HepG2 (cell line): ENCODE measurements around the gene TUBB4B. TPM values are rescaled to one million over a fixed set of nuclear protein-coding genes. Genes with fewer than 3 reads are reported as not detected.
A peak's percentile ranks its signal among the peaks of the same experiment; 100 is the strongest.

Experiments used
- ARID3A ChIP-seq: IDR thresholded peaks from 2 replicates; pipeline ENCODE4 v1.6.1; 2012; ENCODE audit warnings: low read depth, low read length, improper control_type of control experiment
- EP300 ChIP-seq, 3 experiments: sonication (generic) in 1 of 3; formaldehyde crosslinking in 1 of 3; IDR thresholded peaks; 2 replicates each; pipeline versions ENCODE4 v1.5.1 to v1.6.1; 2011 to 2020; ENCODE audit warnings: low read depth in 2 of 3, low read length in 2 of 3, borderline replicate concordance in 1 of 3, improper control_type of control experiment in 1 of 3, mild to moderate bottlenecking in 1 of 3, missing genetic modification reagents in 1 of 3, moderate library complexity in 1 of 3
- FOXM1 ChIP-seq: sonication (generic); formaldehyde crosslinking; IDR thresholded peaks from 2 replicates; pipeline ENCODE4 v1.5.0; 2020; ENCODE audit warnings: missing genetic modification reagents
- HOXA9 ChIP-seq: sonication (generic); formaldehyde crosslinking; IDR thresholded peaks from 2 replicates; pipeline ENCODE4 v1.8.1; 2022; ENCODE audit warnings: missing genetic modification reagents, mild to moderate bottlenecking, moderate library complexity, borderline replicate concordance
- KLF13 ChIP-seq: sonication (generic); formaldehyde crosslinking; IDR thresholded peaks from 2 replicates; pipeline ENCODE4 v1.4.0; 2020; ENCODE audit warnings: mild to moderate bottlenecking, missing genetic modification reagents
- KLF15 ChIP-seq: sonication (generic); formaldehyde crosslinking; IDR thresholded peaks from 2 replicates; pipeline ENCODE4 v1.8.1; 2023; ENCODE audit warnings: borderline replicate concordance, mild to moderate bottlenecking, inconsistent platforms, missing genetic modification reagents, mixed read lengths
- KMT2A ChIP-seq: sonication (generic); formaldehyde crosslinking; IDR thresholded peaks from 2 replicates; pipeline ENCODE4 v1.4.0; 2020; ENCODE audit warnings: missing genetic modification reagents
- NFKB2 ChIP-seq: sonication (generic); formaldehyde crosslinking; IDR thresholded peaks from 2 replicates; pipeline ENCODE4 v1.4.0; 2020; ENCODE audit warnings: missing genetic modification reagents, borderline replicate concordance
- PHF5A ChIP-seq: IDR thresholded peaks from one replicate; pipeline ENCODE4 v1.6.1; 2018; ENCODE audit warnings: low read depth, missing genetic modification reagents; ENCODE audit not compliant: unreplicated experiment
- SRF ChIP-seq: IDR thresholded peaks from 2 replicates; pipeline ENCODE4 v1.6.1; 2011; ENCODE audit warnings: mild to moderate bottlenecking, low read depth, low read length, moderate library complexity
- ZBTB10 ChIP-seq: sonication (generic); formaldehyde crosslinking; IDR thresholded peaks from 2 replicates; pipeline ENCODE4 v1.4.0; 2020; ENCODE audit warnings: missing genetic modification reagents, borderline replicate concordance
- ZFP36L2 ChIP-seq: sonication (generic); formaldehyde crosslinking; IDR thresholded peaks from 2 replicates; pipeline ENCODE4 v1.4.0; 2020; ENCODE audit warnings: missing genetic modification reagents
- ZNF234 ChIP-seq: sonication (generic); formaldehyde crosslinking; conservative IDR thresholded peaks from 2 replicates; pipeline ENCODE4 v1.5.1; 2020; ENCODE audit warnings: mild to moderate bottlenecking, missing genetic modification reagents
- ZNF235 ChIP-seq: sonication (generic); formaldehyde crosslinking; IDR thresholded peaks from 2 replicates; pipeline ENCODE4 v1.8.1; 2023; ENCODE audit warnings: mild to moderate bottlenecking, missing genetic modification reagents, borderline replicate concordance
- ZNF260 ChIP-seq: sonication (generic); formaldehyde crosslinking; IDR thresholded peaks from 2 replicates; pipeline ENCODE4 v1.4.0; 2020; ENCODE audit warnings: missing genetic modification reagents, low read depth, mild to moderate bottlenecking, borderline replicate concordance
- ZNF274 ChIP-seq: sonication (generic); formaldehyde crosslinking; IDR thresholded peaks from 2 replicates; pipeline ENCODE4 v1.5.1; 2020; ENCODE audit warnings: mild to moderate bottlenecking, missing genetic modification reagents
- ZNF30 ChIP-seq: sonication (generic); formaldehyde crosslinking; IDR thresholded peaks from 2 replicates; pipeline ENCODE4 v1.5.0; 2020; ENCODE audit warnings: mild to moderate bottlenecking, missing genetic modification reagents
- ZNF333 ChIP-seq: sonication (generic); formaldehyde crosslinking; IDR thresholded peaks from 2 replicates; pipeline ENCODE4 v1.4.0; 2020; ENCODE audit warnings: mild to moderate bottlenecking, missing genetic modification reagents, borderline replicate concordance
- ZNF510 ChIP-seq: sonication (generic); formaldehyde crosslinking; IDR thresholded peaks from 2 replicates; pipeline ENCODE4 v1.4.0; 2020; ENCODE audit warnings: low read depth, mild to moderate bottlenecking, missing genetic modification reagents
- ZNF629 ChIP-seq: sonication (generic); formaldehyde crosslinking; conservative IDR thresholded peaks from 2 replicates; pipeline ENCODE4 v1.5.0; 2020; ENCODE audit warnings: missing genetic modification reagents
- ZNF761 ChIP-seq: sonication (generic); formaldehyde crosslinking; conservative IDR thresholded peaks from 2 replicates; pipeline ENCODE4 v1.4.0; 2020; ENCODE audit warnings: mild to moderate bottlenecking, missing genetic modification reagents
- polyA plus RNA-seq, 8 experiments: library from polyadenylated mRNA; depleted of rRNA in 3 of 8; stranded (reverse) in 7 of 8; unstranded in 1 of 8; fragments of >200 nt; fragmentation: Illumina TruSeq in 4 of 8; extraction: Trizol in 4 of 8; gene quantifications; 2 replicates each; pipeline versions ENCODE4 v1.2.1 to v1.2.3, GENCODE V29; 2011 to 2016; ENCODE audit warnings: low read depth in 4 of 8, missing spikeins in 1 of 8, mixed read lengths in 1 of 8; ENCODE audit not compliant: insufficient read depth in 1 of 8
- total RNA-seq, 5 experiments: library from RNA; depleted of rRNA; stranded (reverse); fragments of >200 nt; fragmentation: Illumina TruSeq; extraction: Trizol; gene quantifications; 2 replicates each; pipeline ENCODE4 v1.2.3, GENCODE V29; 2016; ENCODE audit warnings: low read depth in 1 of 5

Gene TUBB4B
- total and polyA plus RNA-seq, 2 of the 13 experiments (the other 11 are each of a cell fraction or from before 2014, with no cell fraction given): 182 to 412 TPM

- TF ChIP-seq ZNF234 (CRISPR knock-in tag) (no peak), FOXM1 (no peak), ZNF30 (CRISPR knock-in tag) (peak; percentile 33; the same call in 1 of the 2 replicates), ZNF333 (0 out of 2 replicates have a peak, but pooled peaks have one; percentile 31), ZNF274 (CRISPR knock-in tag) (0 out of 2 replicates have a peak, but pooled peaks have one; percentile 9), ARID3A (no peak), HOXA9 (CRISPR knock-in tag) (no peak), ZNF235 (CRISPR knock-in tag) (0 out of 2 replicates have a peak, but pooled peaks have one; percentile 47), ZBTB10 (CRISPR knock-in tag) (peak; percentile 74; the same call in 1 of the 2 replicates), EP300 (IDR thresholded peaks at IDR 0.05; ENCODE audit: low read depth in 2 of 2, low read length in 2 of 2) (0 out of 4 replicates have a peak, but pooled peaks of 1 of the 2 experiments have one; percentile 17), EP300 (CRISPR knock-in tag; IDR thresholded peaks at IDR 0.05; ENCODE audit: borderline replicate concordance) (no peak), ZNF260 (no peak), KLF15 (CRISPR knock-in tag) (0 out of 2 replicates have a peak, but pooled peaks have one; percentile 35), SRF (0 out of 2 replicates have a peak, but pooled peaks have one; percentile 15), KLF13 (no peak), ZNF629 (CRISPR knock-in tag) (no peak), ZFP36L2 (CRISPR knock-in tag) (no peak), KMT2A (CRISPR knock-in tag) (no peak), ZNF510 (CRISPR knock-in tag) (0 out of 2 replicates have a peak, but pooled peaks have one; percentile 31), NFKB2 (CRISPR knock-in tag) (peak; percentile 46; the same call in 1 of the 2 replicates), PHF5A (CRISPR knock-in tag) (no peak), ZNF761 (0 out of 2 replicates have a peak, but pooled peaks have one; percentile 23)
Measured at GRCh38 chr9:137276473-137277328, 35.6 kb downstream of the TUBB4B start (continued).
